ENCODE results near the gene CTTNBP2NL.

Gene CTTNBP2NL, protein sequence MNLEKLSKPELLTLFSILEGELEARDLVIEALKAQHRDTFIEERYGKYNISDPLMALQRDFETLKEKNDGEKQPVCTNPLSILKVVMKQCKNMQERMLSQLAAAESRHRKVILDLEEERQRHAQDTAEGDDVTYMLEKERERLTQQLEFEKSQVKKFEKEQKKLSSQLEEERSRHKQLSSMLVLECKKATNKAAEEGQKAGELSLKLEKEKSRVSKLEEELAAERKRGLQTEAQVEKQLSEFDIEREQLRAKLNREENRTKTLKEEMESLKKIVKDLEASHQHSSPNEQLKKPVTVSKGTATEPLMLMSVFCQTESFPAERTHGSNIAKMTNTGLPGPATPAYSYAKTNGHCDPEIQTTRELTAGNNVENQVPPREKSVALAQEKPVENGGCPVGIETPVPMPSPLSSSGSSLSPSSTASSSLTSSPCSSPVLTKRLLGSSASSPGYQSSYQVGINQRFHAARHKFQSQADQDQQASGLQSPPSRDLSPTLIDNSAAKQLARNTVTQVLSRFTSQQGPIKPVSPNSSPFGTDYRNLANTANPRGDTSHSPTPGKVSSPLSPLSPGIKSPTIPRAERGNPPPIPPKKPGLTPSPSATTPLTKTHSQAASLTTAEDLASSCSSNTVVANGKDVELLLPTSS

GRCh38 chr1:112395821-112396652 is at the start of gene CTTNBP2NL:
CTTNBP2NL (plus strand) TSS chr1:112396214; CDS start chr1:112416166, 19,952 bp downstream.
- peak; percentile 71 for DNase-seq

DNA sequence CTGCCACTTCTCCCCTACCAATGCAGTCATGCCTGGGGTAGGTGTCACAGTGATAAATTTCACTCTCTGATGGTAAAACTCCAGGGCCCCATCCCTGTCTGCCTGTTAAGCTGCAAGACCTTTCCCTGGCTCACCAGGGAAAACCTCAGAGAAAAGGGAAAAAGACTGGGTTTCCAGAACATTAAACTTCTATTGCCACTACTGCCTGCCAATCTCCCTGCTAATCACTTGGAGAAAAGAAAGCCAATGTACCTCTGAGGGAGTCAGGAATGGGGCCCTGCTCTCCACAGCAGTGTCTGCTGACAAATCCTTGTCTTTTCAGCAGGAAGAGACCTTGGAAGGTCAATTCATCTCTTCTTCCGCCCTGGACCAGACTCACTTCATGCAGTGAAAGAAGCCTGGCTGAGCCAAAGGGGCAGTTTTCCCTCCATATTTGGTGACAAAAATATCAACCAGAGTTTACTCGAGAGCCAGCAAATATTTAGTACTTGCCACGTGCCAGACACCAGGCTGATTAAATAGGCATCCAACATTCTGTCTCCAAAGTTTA is 49.1 kb upstream of the CTTNBP2NL start:
- DNase-seq = no peak

- no peak for DNase-seq
Observed at GRCh38 chr1:112356765-112357164, 39.2 kb upstream of the CTTNBP2NL start.

- DNase-seq = no peak
Observed at GRCh38 chr1:112357467-112357866, 38.5 kb upstream of the CTTNBP2NL start.

- no peak for DNase-seq
Observed at GRCh38 chr1:112358061-112358770, 37.8 kb upstream of the CTTNBP2NL start.

DNA sequence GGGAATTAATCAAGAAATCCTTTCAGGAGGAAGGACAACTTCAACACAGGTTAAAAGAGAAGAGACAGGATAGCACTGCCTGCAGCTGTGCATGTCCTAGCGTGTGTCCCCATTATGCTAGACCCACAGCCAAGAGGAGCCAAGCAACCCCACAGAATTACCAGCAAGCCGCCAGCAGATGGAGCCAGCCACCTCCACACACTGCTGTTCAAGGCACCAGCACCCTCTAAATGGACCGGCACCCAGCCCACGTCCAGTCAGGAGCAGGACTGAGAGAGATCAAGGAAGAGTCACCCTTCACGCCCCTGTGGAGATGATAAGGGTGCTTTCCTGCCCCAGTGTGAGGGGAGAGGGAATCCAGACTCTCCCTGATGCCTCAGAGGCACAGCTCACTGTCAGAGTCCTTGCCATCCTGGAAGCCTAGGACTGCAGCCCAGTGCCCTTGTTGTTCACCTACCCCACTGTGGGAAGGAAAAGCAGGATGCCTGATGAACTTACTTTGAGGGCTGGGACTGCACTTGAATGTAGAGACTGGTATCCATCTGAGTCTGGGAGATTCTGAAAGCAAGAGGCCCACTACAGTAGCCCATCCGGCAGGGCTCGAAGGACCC is 37.1 kb upstream of the CTTNBP2NL start:
- no peak for DNase-seq

GRCh38 chr1:112359961-112360767 is 35.9 kb upstream of the CTTNBP2NL start:
- DNase-seq = no peak

DNA sequence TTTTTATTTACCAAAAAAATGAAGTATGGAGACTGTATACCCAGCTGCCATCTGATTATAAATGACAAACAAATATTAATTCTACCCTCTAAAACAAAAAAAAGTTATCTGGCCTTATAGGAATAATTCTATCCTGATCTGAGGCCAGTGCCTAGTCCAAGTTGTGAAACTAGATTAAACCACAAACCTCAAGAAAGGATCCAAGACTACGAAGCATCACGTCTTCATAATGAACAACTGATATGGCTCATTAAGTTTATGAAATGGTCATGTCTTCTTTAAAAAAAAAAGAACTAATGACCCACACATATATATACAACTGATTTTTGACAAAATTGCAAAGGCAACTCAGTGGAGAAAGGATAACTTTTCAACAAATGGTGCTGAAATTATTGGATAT is 32.4 kb upstream of the CTTNBP2NL start:
- DNase-seq = no peak

- DNase-seq = no peak
Observed at GRCh38 chr1:112368198-112368597, 27.8 kb upstream of the CTTNBP2NL start.

- peak; percentile 79 for DNase-seq
Observed at GRCh38 chr1:112369392-112370285, 26.4 kb upstream of the CTTNBP2NL start.

GRCh38 chr1:112370996-112371395 is 25.0 kb upstream of the CTTNBP2NL start:
- no peak for DNase-seq

DNA sequence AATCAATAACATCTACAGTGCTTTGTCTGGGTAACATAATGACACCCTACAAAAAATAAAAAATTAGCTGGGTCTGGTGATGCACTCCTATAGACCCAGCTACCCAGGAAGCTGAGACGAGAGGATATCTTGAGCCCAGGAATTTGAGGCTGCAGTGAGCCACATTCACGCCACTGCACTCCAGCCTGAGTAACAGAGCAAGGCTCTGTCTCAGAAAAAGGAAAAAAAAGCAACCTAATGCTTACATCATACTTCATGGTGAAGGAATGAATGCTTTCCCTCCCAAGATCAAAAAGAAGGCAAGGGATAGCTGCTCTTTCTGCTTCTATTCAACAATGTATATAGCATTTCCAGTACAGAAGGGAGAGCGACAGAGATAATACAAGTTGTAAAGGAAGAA is 24.2 kb upstream of the CTTNBP2NL start:
- no peak for DNase-seq

DNA sequence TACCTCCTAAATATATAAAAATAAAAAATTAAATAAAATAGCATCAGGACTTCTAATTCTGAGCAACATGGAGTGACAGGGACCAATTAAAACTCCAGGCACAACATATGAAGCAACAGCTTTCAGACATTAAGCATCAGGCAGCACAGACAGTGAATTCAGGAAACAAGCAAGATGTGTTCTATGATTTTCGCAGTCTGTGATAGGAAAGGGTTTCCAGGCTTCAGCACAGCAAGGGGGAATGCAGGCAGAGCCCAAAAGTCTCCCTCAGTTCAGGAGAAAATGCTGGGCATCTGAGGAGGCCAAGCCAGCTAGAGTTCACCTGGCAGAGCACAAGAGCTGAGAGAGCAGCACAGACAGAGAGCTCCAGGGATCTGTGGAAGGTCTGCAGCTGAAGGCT is 22.2 kb upstream of the CTTNBP2NL start:
- DNase-seq = no peak

DNA sequence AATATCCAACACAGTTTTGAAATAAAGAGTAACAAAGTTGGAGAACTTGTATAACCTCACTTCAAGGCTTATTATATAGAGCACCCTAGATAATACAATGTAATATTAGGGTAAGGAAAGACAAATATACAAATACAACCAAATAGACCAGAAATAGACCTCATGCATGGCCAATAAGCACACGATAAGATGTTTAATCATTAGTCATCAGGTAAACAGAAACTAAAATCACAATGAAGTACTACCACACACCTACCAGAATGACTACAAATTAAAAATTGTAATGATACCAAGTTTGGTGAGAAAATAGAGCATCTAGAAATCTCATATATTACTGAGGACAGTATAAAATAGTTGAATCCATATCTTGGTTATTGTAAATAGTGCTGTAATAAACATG is 20.3 kb upstream of the CTTNBP2NL start:
- DNase-seq = no peak

DNA sequence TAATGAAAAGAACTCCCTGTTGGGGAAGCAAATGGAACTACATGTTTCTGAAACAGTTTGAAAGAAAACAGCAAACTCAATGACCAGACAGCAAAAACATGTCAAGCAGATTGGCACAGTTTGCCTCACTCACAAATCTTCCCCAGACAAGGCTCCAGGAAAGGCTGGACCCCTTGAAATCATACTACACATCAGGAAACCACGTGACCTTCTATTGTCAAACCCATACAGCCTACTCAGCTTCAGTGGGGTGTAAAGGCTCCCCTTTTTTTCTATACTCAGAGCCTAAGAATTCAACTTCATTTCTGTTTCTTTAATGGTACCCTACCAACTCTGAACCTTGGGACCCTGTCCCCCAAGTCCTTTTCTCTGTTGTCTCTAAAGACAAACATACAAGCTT is 15.7 kb upstream of the CTTNBP2NL start:
- DNase-seq = no peak

DNA sequence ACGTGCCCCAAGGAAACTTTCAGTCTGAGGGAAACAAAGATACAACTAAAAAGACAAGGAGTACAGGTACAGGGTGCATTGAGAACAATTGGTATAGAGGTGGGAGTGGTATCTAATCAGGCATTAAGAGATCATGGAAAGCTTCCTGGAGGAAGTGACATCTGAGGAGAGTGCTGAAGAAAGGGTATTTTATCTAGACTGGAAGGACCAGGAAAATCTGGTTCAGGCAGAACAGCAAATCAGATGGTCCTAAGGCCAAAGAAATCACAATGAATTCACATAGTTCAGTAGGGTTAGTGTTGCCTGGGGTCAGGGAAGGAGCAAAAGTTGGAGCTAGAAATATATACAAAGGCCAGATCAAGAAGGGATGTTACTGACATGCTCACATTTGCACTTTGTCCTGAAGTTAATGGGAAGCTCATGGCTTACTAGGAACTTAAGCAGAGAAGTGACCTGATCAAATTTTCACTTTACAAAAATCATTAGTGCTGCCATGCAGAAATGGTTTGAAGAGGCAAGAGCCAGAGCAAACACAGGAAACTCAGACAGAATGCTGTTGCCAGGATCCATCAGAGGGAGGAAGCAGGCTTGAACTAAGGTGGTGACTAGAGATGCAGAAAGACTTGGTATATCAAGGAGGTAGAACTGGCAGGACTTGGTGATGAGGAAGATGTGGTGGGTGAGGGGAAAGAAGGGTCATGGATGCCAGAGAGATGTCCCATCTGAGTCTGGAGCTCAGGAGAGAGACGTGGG is 14.5 kb upstream of the CTTNBP2NL start:
- no peak for DNase-seq

- DNase-seq = no peak
Observed at GRCh38 chr1:112383759-112384370, 12.1 kb upstream of the CTTNBP2NL start.

- no peak for DNase-seq
Observed at GRCh38 chr1:112386024-112386723, 9.8 kb upstream of the CTTNBP2NL start.

All from activated T-cell treated with anti-CD3 and anti-CD28 coated beads for 4 hours (primary cell).